Mesenchymal stem cell (in vitro differentiated cells and primary cell): Measurements from ENCODE around the gene LNP1.

ENCODE experiments used
- DNase-seq: peaks from one replicate; pipeline ENCODE4 v3.0.0-alpha.2; 2013
- H2AFZ ChIP-seq: one replicate; pipeline ENCODE4 v1.6.1; 2013; ENCODE audit warnings: low read depth, mild to moderate bottlenecking, control low read depth, inconsistent platforms, low read length, moderate library complexity
- H2AK5ac ChIP-seq: 2 replicates; pipeline ENCODE4 v1.6.1; 2013; ENCODE audit warnings: low read length, moderate library complexity, mild to moderate bottlenecking, inconsistent platforms; ENCODE audit not compliant: severe bottlenecking
- H2BK120ac ChIP-seq: one replicate; pipeline ENCODE4 v1.6.1; 2013; ENCODE audit warnings: low read depth, mild to moderate bottlenecking, inconsistent platforms, low read length, moderate library complexity
- H2BK12ac ChIP-seq, 2 experiments: one replicate each; pipeline ENCODE4 v1.6.1; 2013; ENCODE audit warnings: inconsistent platforms in 2 of 2, low read length in 2 of 2, mild to moderate bottlenecking in 2 of 2, moderate library complexity in 2 of 2, control low read depth in 1 of 2
- H2BK15ac ChIP-seq: one replicate; pipeline ENCODE4 v1.6.1; 2013; ENCODE audit warnings: mild to moderate bottlenecking, low read depth, inconsistent platforms; ENCODE audit not compliant: poor library complexity, severe bottlenecking
- H2BK5ac ChIP-seq: 2 replicates; pipeline ENCODE4 v1.6.1; 2013; ENCODE audit warnings: low read depth, mild to moderate bottlenecking, low read length, control low read depth, inconsistent platforms; ENCODE audit not compliant: poor library complexity, severe bottlenecking
- H3K14ac ChIP-seq, 2 experiments: one replicate each; pipeline ENCODE4 v1.6.1; 2013; ENCODE audit warnings: inconsistent platforms in 2 of 2, low read length in 2 of 2, control low read depth in 1 of 2, mild to moderate bottlenecking in 1 of 2, moderate library complexity in 1 of 2
- H3K18ac ChIP-seq, 2 experiments: one replicate each; pipeline ENCODE4 v1.6.1; 2013; ENCODE audit warnings: inconsistent platforms in 2 of 2, low read length in 2 of 2, control low read depth in 1 of 2, low read depth in 1 of 2, mild to moderate bottlenecking in 1 of 2
- H3K23ac ChIP-seq, 2 experiments: one replicate each; pipeline ENCODE4 v1.6.1; 2013; ENCODE audit warnings: inconsistent platforms in 2 of 2, low read length in 2 of 2, mild to moderate bottlenecking in 2 of 2, moderate library complexity in 2 of 2, control low read depth in 1 of 2
- H3K27ac ChIP-seq: 2 replicates; pipeline ENCODE4 v1.5.1; 2013; ENCODE audit warnings: mild to moderate bottlenecking, moderate library complexity, low read length, control low read depth, inconsistent platforms; ENCODE audit not compliant: poor library complexity, severe bottlenecking
- H3K27me3 ChIP-seq, 2 experiments: 2 replicates each; pipeline versions ENCODE4 v1.6.1 to v1.7.0; 2013; ENCODE audit warnings: low read length in 2 of 2, mild to moderate bottlenecking in 2 of 2, moderate library complexity in 2 of 2, control low read depth in 1 of 2, inconsistent platforms in 1 of 2; ENCODE audit not compliant: control insufficient read depth in 1 of 2, insufficient read depth in 1 of 2
- H3K36me3 ChIP-seq, 2 experiments: 2 replicates each; pipeline versions ENCODE4 v1.6.1 to v1.7.0; 2013; ENCODE audit warnings: low read length in 2 of 2, control low read depth in 1 of 2, inconsistent platforms in 1 of 2, low read depth in 1 of 2, mild to moderate bottlenecking in 1 of 2; ENCODE audit not compliant: insufficient read depth in 2 of 2, control insufficient read depth in 1 of 2
- H3K4ac ChIP-seq, 2 experiments: one replicate each; pipeline ENCODE4 v1.6.1; 2013; ENCODE audit warnings: inconsistent platforms in 2 of 2, low read length in 2 of 2, mild to moderate bottlenecking in 2 of 2, moderate library complexity in 2 of 2, control low read depth in 1 of 2, low read depth in 1 of 2
- H3K4me1 ChIP-seq: 2 replicates; pipeline ENCODE4 v1.6.1; 2013; ENCODE audit warnings: low read depth, low read length, control low read depth; ENCODE audit not compliant: control insufficient read depth, insufficient read depth
- H3K4me2 ChIP-seq: 2 replicates; pipeline ENCODE4 v1.6.1; 2013; ENCODE audit warnings: low read length, mild to moderate bottlenecking, inconsistent platforms; ENCODE audit not compliant: poor library complexity, severe bottlenecking
- H3K4me3 ChIP-seq, 2 experiments: 2 replicates each; pipeline versions ENCODE4 v1.5.1 to v1.7.0; 2013; ENCODE audit warnings: low read length in 2 of 2, mild to moderate bottlenecking in 2 of 2, control low read depth in 1 of 2, low read depth in 1 of 2; ENCODE audit not compliant: insufficient read depth in 1 of 2
- H3K79me1 ChIP-seq: replicated peaks from 2 replicates; pipeline ENCODE4 v1.6.1; 2013; ENCODE audit warnings: mild to moderate bottlenecking, control low read depth, low read length, inconsistent platforms; ENCODE audit not compliant: poor library complexity, severe bottlenecking
- H3K9ac ChIP-seq: 2 replicates; pipeline ENCODE4 v1.7.0; 2013; ENCODE audit warnings: mild to moderate bottlenecking, low read length, moderate library complexity
- H3K9me3 ChIP-seq: 2 replicates; pipeline ENCODE4 v1.7.0; 2013; ENCODE audit warnings: mild to moderate bottlenecking, low read length; ENCODE audit not compliant: control insufficient read depth
- H4K8ac ChIP-seq: one replicate; pipeline ENCODE4 v1.6.1; 2013; ENCODE audit warnings: inconsistent platforms, mild to moderate bottlenecking, low read length, moderate library complexity
- H4K91ac ChIP-seq: one replicate; pipeline ENCODE4 v1.6.1; 2013; ENCODE audit warnings: mild to moderate bottlenecking, low read length, inconsistent platforms
- WGBS: methylation state at CpG from one replicate; pipeline ENCODE4 v1.1.7; 2013; ENCODE audit warnings: mixed read lengths; 5-methylcytosine and 5-hydroxymethylcytosine counted together

Gene LNP1

GRCh38 chr3:100402891-100403290 is 1.6 kb downstream of the LNP1 start:
- peak overlapping the region in 1 of 2 experiments; percentile 98 for H3K4me3 ChIP-seq
- H3K27ac ChIP-seq: no peak overlapping the region
- H3K36me3 ChIP-seq: peaks cover 0 to 2% of the 10 kb centered on the region in 2 experiments
- H4K8ac ChIP-seq: no peak overlapping the region
- peak overlapping the region; percentile 94 for H3K9ac ChIP-seq
- H3K4me1 ChIP-seq: peaks cover 4% of the 10 kb centered on the region
- H3K9me3 ChIP-seq: peaks cover 9% of the 10 kb centered on the region
- H3K4me2 ChIP-seq: peak overlapping the region; percentile 71
- H2BK12ac ChIP-seq: no peak overlapping the region
- no peak overlapping the region for H3K14ac ChIP-seq
- no peak overlapping the region for H2BK15ac ChIP-seq
- no peak overlapping the region for H2BK5ac ChIP-seq
- H2BK120ac ChIP-seq: no peak overlapping the region
- H2AK5ac ChIP-seq: no peak overlapping the region
- no peak overlapping the region for H3K18ac ChIP-seq
- no peak overlapping the region for H4K91ac ChIP-seq
- H3K23ac ChIP-seq: no peak overlapping the region
- peak; percentile 14 for DNase-seq
- H3K79me1 ChIP-seq: no peaks in the 10 kb centered on the region
- no CpG with 5 or more reads among the region's 2 CpGs for WGBS
- no peak overlapping the region for H3K4ac ChIP-seq
- no peaks in the 10 kb centered on the region for H3K27me3 ChIP-seq
- H2AFZ ChIP-seq: no peak overlapping the region

DNA sequence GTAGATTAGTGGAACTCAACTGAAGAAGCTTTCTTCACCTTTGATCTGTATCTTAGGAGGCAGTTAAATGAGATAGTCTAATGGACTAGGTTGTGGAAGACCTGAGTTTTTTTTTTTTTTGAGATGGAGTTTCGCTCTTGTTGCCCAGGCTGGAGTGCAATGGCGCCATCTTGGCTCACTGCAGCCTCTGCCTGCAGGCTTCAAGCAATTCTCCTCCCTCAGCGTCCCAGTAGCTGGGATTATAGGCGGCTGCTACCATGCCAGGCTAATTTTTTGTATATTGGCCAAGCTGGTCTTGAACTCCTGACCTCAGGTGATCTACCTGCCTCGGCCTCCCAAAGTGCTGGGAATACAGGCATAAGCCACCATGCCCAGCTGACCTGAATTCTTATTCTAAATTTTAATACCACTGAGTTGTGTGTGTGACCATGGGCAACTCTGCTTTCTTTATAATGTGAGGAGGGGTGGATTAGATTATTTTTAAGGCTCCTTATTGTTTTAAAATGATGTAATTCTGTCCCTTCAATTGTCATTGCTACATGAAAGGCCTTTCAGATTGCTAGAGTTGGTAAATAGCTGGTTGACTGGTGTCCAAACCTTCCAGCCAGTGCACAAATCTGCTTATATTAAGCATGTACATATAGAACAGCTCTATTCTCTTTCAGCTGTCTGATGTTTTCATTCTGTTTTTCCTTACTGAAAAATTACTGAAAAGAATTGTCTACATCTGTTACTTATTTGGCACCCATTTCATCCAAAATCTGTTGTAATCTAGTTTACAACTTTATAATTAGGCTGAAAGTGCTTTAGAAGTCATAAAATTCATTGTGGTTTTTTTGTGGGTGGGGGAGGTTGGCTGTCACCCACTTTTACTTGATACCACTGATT is 2.3 kb downstream of the LNP1 start:
- Histone ChIP-seq H2BK15ac (no peak overlapping the region), H3K23ac (no peak overlapping the region), H2BK120ac (no peak overlapping the region), H3K9ac (peak overlapping the region; percentile 94), H3K27ac (no peak overlapping the region), H3K79me1 (peaks cover 6% of the 10 kb centered on the region), H3K36me3 (peaks cover 0 to 5% of the 10 kb centered on the region in 2 experiments), H3K4ac (no peak overlapping the region), H4K8ac (peak overlapping the region; percentile 75), H2AK5ac (no peak overlapping the region), H3K14ac (no peak overlapping the region), H2BK5ac (no peak overlapping the region), H3K18ac (no peak overlapping the region), H3K27me3 (no peaks in the 10 kb centered on the region), H3K4me2 (peak overlapping the region; percentile 37), H3K4me1 (peaks cover 3% of the 10 kb centered on the region), H3K9me3 (peaks cover 9% of the 10 kb centered on the region), H4K91ac (no peak overlapping the region), H2AFZ (no peak overlapping the region), H2BK12ac (no peak overlapping the region), H3K4me3 (peak overlapping the region in 1 of 2 experiments; percentile 98)
- DNase-seq: peak; percentile 34
- 40% methylated on average over 5 of the region's 5 CpGs for WGBS

DNA sequence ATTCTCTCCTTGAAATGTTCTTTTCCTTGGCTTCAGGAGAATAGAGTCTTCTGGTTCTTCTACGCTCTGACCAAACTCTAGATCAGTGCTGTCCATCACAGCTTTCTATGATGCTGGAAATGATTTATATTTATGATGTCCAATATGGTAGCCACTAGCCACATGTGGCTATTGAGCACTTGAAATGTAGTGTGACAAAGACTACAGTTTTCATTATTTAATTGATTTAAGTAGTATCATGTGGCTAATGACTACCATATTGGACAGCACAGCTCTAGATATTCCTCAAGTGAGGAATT is 2.9 kb downstream of the LNP1 start:
- WGBS: 100% methylated on average over 1 of the region's 1 CpG

GRCh38 chr3:100407164-100407563 is 5.8 kb downstream of the LNP1 start:
- H3K4me2 ChIP-seq: no peak overlapping the region
- no peak overlapping the region for H3K14ac ChIP-seq
- no peak overlapping the region for H2BK15ac ChIP-seq
- H2BK120ac ChIP-seq: no peak overlapping the region
- H3K4me3 ChIP-seq: peak overlapping the region in 1 of 2 experiments; percentile 24
- no peak overlapping the region for H3K4ac ChIP-seq
- 100% methylated on average over 1 of the region's 2 CpGs for WGBS
- no peaks in the 10 kb centered on the region for H3K4me1 ChIP-seq
- no peak overlapping the region for H3K18ac ChIP-seq
- H3K79me1 ChIP-seq: peaks cover 20% of the 10 kb centered on the region
- peaks cover 16% of the 10 kb centered on the region for H3K9me3 ChIP-seq
- H2BK5ac ChIP-seq: no peak overlapping the region
- H3K23ac ChIP-seq: no peak overlapping the region
- peaks cover 5 to 7% of the 10 kb centered on the region in 2 experiments for H3K36me3 ChIP-seq
- no peaks in the 10 kb centered on the region for H3K27me3 ChIP-seq
- no peak overlapping the region for H3K27ac ChIP-seq
- no peak for DNase-seq
- no peak overlapping the region for H2AK5ac ChIP-seq
- no peak overlapping the region for H2AFZ ChIP-seq
- H4K91ac ChIP-seq: no peak overlapping the region
- no peak overlapping the region for H2BK12ac ChIP-seq
- H4K8ac ChIP-seq: no peak overlapping the region
- H3K9ac ChIP-seq: no peak overlapping the region

More for the DNA sequence above, 2.9 kb downstream of the LNP1 start:
- H2BK120ac ChIP-seq: no peak overlapping the region
- H3K18ac ChIP-seq: no peak overlapping the region
- H3K4me2 ChIP-seq: no peak overlapping the region
- no peak overlapping the region for H3K9ac ChIP-seq
- no peak overlapping the region for H2AFZ ChIP-seq
- no peak overlapping the region for H3K23ac ChIP-seq
- H2BK12ac ChIP-seq: no peak overlapping the region
- no peak overlapping the region for H3K4ac ChIP-seq
- no peak overlapping the region for H2BK15ac ChIP-seq
- H4K91ac ChIP-seq: no peak overlapping the region
- H3K14ac ChIP-seq: no peak overlapping the region
- peaks cover 0 to 5% of the 10 kb centered on the region in 2 experiments for H3K36me3 ChIP-seq
- peaks cover 9% of the 10 kb centered on the region for H3K9me3 ChIP-seq
- H3K4me1 ChIP-seq: peaks cover 3% of the 10 kb centered on the region
- H4K8ac ChIP-seq: no peak overlapping the region
- no peak overlapping the region for H2BK5ac ChIP-seq
- no peak for DNase-seq
- no peak overlapping the region for H2AK5ac ChIP-seq
- peak overlapping the region in 1 of 2 experiments; percentile 98 for H3K4me3 ChIP-seq
- H3K27ac ChIP-seq: no peak overlapping the region
- peaks cover 10% of the 10 kb centered on the region for H3K79me1 ChIP-seq
- H3K27me3 ChIP-seq: no peaks in the 10 kb centered on the region
